Activated B cell treated with CpG ODN at 0.5 μM for 24 hours (primary cell): Measurements from ENCODE around the gene GSTP1. TPM values are rescaled to one million over a fixed set of nuclear protein-coding genes. Genes with fewer than 3 reads are reported as not detected.

Source experiments
- ATAC-seq: fragments of 200-7000 bp; cut with Tn5 transposase; one replicate; pipeline ENCODE4 v1.10.0; 2021; ENCODE audit warnings: low read depth, mild to moderate bottlenecking, moderate library complexity
- CTCF ChIA-PET: fragments of 350-600 bp; sonication (Branson Sonifier 250); formaldehyde crosslinking; loops from one replicate; lab custom pipeline; 2021; ENCODE audit warnings: antibody characterized with exemption; lab: Charles Lee
- POLR2A ChIA-PET: fragments of 350-600 bp; sonication (Branson Sonifier 250); formaldehyde crosslinking; loops from one replicate; lab custom pipeline; 2021; ENCODE audit warnings: antibody characterized with exemption; lab: Charles Lee
- DNase-seq: peaks from one replicate; pipeline ENCODE4 v3.0.0; 2022
- H3K27ac Mint-ChIP-seq: one replicate; pipeline ENCODE4 v1.8.0; 2020; ENCODE audit warnings: mixed read lengths
- H3K27me3 Mint-ChIP-seq: one replicate; pipeline ENCODE4 v1.8.0; 2021; ENCODE audit warnings: mixed read lengths
- H3K36me3 Mint-ChIP-seq: one replicate; pipeline ENCODE4 v1.8.0; 2021; ENCODE audit warnings: low read depth, mixed read lengths
- H3K4me1 Mint-ChIP-seq: one replicate; pipeline ENCODE4 v1.8.0; 2021; ENCODE audit warnings: mixed read lengths
- H3K4me3 Mint-ChIP-seq: one replicate; pipeline ENCODE4 v1.8.0; 2020; ENCODE audit warnings: mild to moderate bottlenecking, mixed read lengths
- H3K9me3 Mint-ChIP-seq: one replicate; pipeline ENCODE4 v1.8.0; 2020; ENCODE audit warnings: mixed read lengths
- intact Hi-C: fragments of 100-400 bp; cut with micrococcal nuclease; formaldehyde crosslinking; loops from one replicate; pipeline ENCODE4 v1.15.1; 2024
- total RNA-seq: library from RNA; stranded (reverse); gene quantifications from 2 replicates; pipeline ENCODE4 v1.2.3, GENCODE V29; 2022
- TF ChIP-seq, protein P1 (sequence below): fragments of 200-600 bp; IDR thresholded peaks from one replicate; pipeline ENCODE4 v1.8.0; 2022; ENCODE audit warnings: antibody characterized with exemption, mild to moderate bottlenecking

The GSTP1 gene
- total RNA-seq, 1 donor from 2014 or later, result 331 TPM

DNA sequence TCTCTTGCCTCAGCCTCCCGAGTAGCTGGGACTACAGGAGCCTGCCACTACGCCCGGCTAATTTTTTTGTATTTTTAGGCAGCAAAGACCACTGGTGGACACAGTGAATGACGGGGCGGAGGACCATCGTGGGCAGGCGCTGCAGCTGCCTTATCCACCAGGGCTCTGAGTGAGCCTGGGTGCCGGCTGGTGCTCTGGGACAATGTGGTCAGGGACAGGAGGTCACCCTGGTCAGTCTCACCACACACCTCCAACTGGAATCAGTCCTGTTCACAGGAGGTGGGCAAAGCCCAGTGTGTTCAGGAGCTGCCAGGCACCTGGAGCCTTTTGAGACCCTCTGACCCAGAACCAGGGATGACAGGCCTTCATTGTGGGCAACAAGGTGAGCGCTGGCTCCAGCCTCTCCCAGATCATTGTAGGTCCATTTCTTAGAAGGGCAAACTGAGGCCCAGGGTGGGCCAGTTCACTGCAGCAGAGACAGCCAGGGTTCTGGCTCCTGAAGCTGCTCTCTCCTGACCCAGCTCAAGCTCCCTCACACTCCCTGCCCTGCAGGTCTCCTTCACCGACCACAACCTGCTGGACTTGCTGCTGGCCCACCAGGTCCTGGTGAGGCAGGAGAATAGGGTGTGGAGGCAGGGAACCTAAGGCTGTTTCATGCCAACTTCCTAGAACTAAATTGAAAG is 44.6 kb upstream of the GSTP1 start:
- no peaks in the 10 kb centered on the region for H3K36me3 Mint-ChIP-seq
- intact Hi-C loops, result no loop called here
- ATAC-seq, result no peak
- no peak for DNase-seq
- CTCF ChIA-PET, result no interaction called here
- H3K27ac Mint-ChIP-seq, result no peak overlapping the region
- POLR2A ChIA-PET, result no interaction called here
- H3K4me3 Mint-ChIP-seq, result no peak overlapping the region
- TF ChIP-seq, protein P1, sequence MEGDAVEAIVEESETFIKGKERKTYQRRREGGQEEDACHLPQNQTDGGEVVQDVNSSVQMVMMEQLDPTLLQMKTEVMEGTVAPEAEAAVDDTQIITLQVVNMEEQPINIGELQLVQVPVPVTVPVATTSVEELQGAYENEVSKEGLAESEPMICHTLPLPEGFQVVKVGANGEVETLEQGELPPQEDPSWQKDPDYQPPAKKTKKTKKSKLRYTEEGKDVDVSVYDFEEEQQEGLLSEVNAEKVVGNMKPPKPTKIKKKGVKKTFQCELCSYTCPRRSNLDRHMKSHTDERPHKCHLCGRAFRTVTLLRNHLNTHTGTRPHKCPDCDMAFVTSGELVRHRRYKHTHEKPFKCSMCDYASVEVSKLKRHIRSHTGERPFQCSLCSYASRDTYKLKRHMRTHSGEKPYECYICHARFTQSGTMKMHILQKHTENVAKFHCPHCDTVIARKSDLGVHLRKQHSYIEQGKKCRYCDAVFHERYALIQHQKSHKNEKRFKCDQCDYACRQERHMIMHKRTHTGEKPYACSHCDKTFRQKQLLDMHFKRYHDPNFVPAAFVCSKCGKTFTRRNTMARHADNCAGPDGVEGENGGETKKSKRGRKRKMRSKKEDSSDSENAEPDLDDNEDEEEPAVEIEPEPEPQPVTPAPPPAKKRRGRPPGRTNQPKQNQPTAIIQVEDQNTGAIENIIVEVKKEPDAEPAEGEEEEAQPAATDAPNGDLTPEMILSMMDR, result no peak
- H3K4me1 Mint-ChIP-seq, result no peaks in the 10 kb centered on the region
- H3K9me3 Mint-ChIP-seq, result peaks cover 2% of the 10 kb centered on the region
- H3K27me3 Mint-ChIP-seq, result peaks cover 8% of the 10 kb centered on the region

DNA sequence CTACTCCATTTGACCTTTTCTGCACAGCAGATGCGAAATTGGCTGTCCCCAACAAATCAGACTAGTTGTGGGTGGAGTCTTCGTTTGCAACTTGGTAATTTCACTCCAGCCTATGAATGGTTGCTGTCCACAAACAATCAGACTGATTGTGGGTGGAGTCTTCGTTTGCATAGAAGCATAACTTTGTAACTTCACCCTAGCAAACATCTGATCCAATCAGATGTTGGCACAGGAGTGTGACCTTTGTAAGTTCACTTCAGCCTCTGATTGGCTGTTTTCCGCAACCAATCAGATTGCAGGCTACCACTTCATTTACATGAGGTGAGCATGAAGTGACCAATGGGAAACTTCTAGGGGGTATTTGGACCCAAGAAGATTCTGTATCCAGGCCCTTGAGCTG is 44.1 kb upstream of the GSTP1 start:
- Mint-ChIP-seq H3K4me3 (no peak overlapping the region), H3K4me1 (no peaks in the 10 kb centered on the region), H3K36me3 (no peaks in the 10 kb centered on the region), H3K27ac (no peak overlapping the region), H3K9me3 (peaks cover 2% of the 10 kb centered on the region), H3K27me3 (peaks cover 7% of the 10 kb centered on the region)
- intact Hi-C loops, result no loop called here
- TF ChIP-seq, protein P1, result no peak
- ATAC-seq (no peak), DNase-seq (no peak)
- ChIA-PET CTCF (no interaction called here), POLR2A (no interaction called here)

DNA sequence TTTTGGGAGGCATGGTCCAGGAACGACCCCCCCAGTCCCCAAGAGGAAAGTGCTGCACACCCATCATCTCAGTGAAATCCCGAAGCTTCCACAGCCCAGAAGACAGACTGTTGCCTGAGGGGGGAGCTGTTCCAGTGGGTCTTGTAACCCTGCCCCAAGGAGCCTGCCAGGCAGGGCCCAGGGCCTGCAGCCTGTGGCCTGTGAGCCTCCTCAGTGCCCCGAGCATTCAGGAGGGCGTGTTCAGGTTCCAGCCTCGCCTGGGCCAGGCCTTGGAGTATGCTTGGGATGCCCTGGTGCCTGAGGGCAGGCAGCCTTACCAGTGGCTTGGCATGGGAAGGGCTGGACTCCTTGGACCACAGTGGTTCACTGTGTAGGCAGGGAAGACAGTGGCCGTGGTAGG is 42.4 kb upstream of the GSTP1 start:
- no peaks in the 10 kb centered on the region for H3K4me1 Mint-ChIP-seq
- H3K9me3 Mint-ChIP-seq, result no peaks in the 10 kb centered on the region
- CTCF ChIA-PET, result no interaction called here
- POLR2A ChIA-PET, result interaction anchor here (0.5 kb wide), 1 partner anchor 249 kb away, joined by 4 read pairs; no protein-coding TSS in a partner anchor
- intact Hi-C loops, result no loop called here
- H3K27ac Mint-ChIP-seq, result no peak overlapping the region
- H3K36me3 Mint-ChIP-seq, result no peaks in the 10 kb centered on the region
- TF ChIP-seq, protein P1, result no peak
- DNase-seq, result no peak
- no peak overlapping the region for H3K4me3 Mint-ChIP-seq
- ATAC-seq, result no peak
- H3K27me3 Mint-ChIP-seq, result peaks cover 6% of the 10 kb centered on the region

DNA sequence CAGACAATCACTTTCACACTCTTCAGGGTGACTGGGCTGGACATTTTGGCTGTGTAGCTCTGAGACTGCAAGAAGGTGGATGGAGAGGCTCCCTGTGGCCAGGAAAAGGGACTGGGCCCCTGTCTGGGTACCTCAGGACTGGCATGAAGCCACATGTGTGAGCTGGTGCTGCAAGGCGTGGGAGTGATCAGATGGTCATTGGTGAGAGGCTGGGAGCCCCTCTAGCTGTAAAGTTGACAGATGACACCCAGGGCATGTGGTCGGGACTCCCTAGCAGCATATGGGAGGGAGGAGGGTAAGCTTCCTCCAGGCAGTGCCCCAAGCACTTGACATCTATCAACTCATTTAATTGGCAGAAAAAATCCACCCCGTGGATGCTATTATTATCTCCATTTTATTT is 41.4 kb upstream of the GSTP1 start:
- TF ChIP-seq, protein P1, result no peak

DNA sequence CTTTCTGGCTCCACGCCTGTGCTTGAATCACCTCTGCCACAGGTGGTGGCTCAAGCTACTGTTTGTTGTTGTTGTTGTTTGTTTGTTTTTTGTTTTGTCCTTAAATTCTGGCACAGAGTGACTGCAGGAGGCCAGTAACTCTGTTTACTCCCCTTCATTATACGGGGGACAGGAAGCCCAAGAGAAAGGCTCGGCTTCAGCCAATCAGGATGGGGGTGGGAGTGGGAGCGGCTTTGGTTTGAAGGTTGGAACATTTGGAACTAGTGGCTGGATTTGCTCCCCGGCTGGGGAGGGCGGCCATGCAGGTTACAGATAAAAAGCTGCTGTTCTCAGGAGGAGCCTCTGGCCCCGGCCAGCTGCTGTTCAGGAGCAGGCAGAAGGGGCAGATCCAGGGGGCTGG is 40.6 kb upstream of the GSTP1 start:
- H3K4me1 Mint-ChIP-seq, result no peaks in the 10 kb centered on the region
- no peak overlapping the region for H3K27ac Mint-ChIP-seq
- ATAC-seq (no peak), DNase-seq (no peak)
- POLR2A ChIA-PET, result no interaction called here
- TF ChIP-seq, protein P1, result no peak
- no peaks in the 10 kb centered on the region for H3K36me3 Mint-ChIP-seq
- CTCF ChIA-PET, result no interaction called here
- intact Hi-C loops, result no loop called here
- H3K9me3 Mint-ChIP-seq, result no peaks in the 10 kb centered on the region
- no peak overlapping the region for H3K4me3 Mint-ChIP-seq
- peaks cover 12% of the 10 kb centered on the region for H3K27me3 Mint-ChIP-seq

More for the DNA sequence above, 41.4 kb upstream of the GSTP1 start:
- Mint-ChIP-seq H3K4me3 (no peak overlapping the region), H3K36me3 (no peaks in the 10 kb centered on the region), H3K9me3 (no peaks in the 10 kb centered on the region), H3K27me3 (peaks cover 12% of the 10 kb centered on the region), H3K27ac (no peak overlapping the region), H3K4me1 (no peaks in the 10 kb centered on the region)
- ATAC-seq, result no peak
- DNase-seq, result no peak
- intact Hi-C loops, result no loop called here
- ChIA-PET POLR2A (no interaction called here), CTCF (no interaction called here)
